Testis (tissue), 3 donors: ENCODE results near the gene ROBO1. TPM values are rescaled to one million over a fixed set of nuclear protein-coding genes. Genes with fewer than 3 reads are reported as not detected.

Experiments used
- DNase-seq: peaks from one replicate; pipeline ENCODE4 v3.0.0-alpha.2; 2019
- H3K27ac ChIP-seq, 2 donors: fragments of 200-600 bp; sonication (generic); one replicate each; pipeline ENCODE4 v1.5.1; 2019
- H3K27me3 ChIP-seq: fragments of 200-600 bp; sonication (generic); one replicate; pipeline ENCODE4 v1.5.1; 2019
- H3K36me3 ChIP-seq: fragments of 200-600 bp; sonication (generic); one replicate; pipeline ENCODE4 v1.5.1; 2017; ENCODE audit warnings: low read depth; ENCODE audit errors: missing control alignments
- H3K4me1 ChIP-seq: fragments of 200-600 bp; sonication (generic); one replicate; pipeline ENCODE4 v1.5.1; 2019
- H3K4me3 ChIP-seq, 2 donors: fragments of 200-600 bp; sonication (generic); one replicate each; pipeline ENCODE4 v1.5.1; 2017 to 2019
- H3K9me3 ChIP-seq: fragments of 200-600 bp; sonication (generic); one replicate; pipeline ENCODE4 v1.5.1; 2017
- POLR2A ChIP-seq: fragments of 450-650 bp; IDR thresholded peaks from one replicate; pipeline ENCODE4 v1.6.1; 2017; ENCODE audit warnings: antibody characterized with exemption, mild to moderate bottlenecking, moderate library complexity
- WGBS, 2 donors: methylation state at CpG; one replicate each; pipeline ENCODE4 v1.1.5; 2018; 5-methylcytosine and 5-hydroxymethylcytosine counted together
- intact Hi-C: fragments of 100-400 bp; cut with DNase I; formaldehyde crosslinking; loops from one replicate; pipeline ENCODE4 v1.15.1; 2023; ENCODE audit warnings: low total_unique reads
- polyA plus RNA-seq: library from polyadenylated mRNA; stranded (reverse); fragments of 350-450 nt; fragmentation: Illumina TruSeq; extraction: RNeasy Lipid Tissue Mini Kit (QIAGEN cat#74804); gene quantifications from one replicate; pipeline ENCODE4 v1.2.3, GENCODE V29; 2014; ENCODE audit warnings: low read depth, low replicate concordance; ENCODE audit not compliant: insufficient read depth
- total RNA-seq, 2 donors: library from RNA; depleted of rRNA; stranded (reverse); fragments of >200 nt; gene quantifications; one replicate each; pipeline ENCODE4 v1.2.3, GENCODE V29; 2016
- TF ChIP-seq, protein P1 (sequence below), 3 experiments: fragments of 450-650 bp in 2 of 3; fragments of 200-600 bp in 1 of 3; sonication (generic) in 1 of 3; IDR thresholded peaks; one replicate each; pipeline ENCODE4 v1.5.1; 2016 to 2019; ENCODE audit warnings: antibody characterized with exemption in 3 of 3, mild to moderate bottlenecking in 2 of 3, moderate library complexity in 1 of 3

Gene ROBO1
- total and polyA plus RNA-seq, 3 donors from 2014 or later = 39.4 to 45.1 (median 42.6) TPM

DNA sequence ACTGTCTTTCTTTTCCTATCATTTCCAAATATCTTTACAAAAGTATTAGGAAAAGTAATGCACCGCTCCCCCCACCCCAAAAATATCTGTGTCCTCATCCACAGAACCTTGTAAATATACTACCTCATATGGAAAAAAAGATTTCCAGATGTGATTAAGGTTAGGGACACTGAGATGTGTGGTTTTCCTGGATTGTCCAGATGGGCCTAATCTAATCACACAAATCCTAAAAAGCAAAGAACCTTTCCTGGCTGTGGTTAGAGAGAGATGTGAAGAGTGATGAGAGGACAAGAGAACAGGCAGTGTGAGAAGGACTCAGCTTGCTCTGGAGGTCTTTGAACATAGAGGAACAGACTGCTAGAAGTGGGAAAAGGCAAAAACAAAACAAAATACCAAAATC lies 77.7 kb downstream of the ROBO1 start:
- no peak for TF ChIP-seq POLR2A
- TF ChIP-seq, protein P1, sequence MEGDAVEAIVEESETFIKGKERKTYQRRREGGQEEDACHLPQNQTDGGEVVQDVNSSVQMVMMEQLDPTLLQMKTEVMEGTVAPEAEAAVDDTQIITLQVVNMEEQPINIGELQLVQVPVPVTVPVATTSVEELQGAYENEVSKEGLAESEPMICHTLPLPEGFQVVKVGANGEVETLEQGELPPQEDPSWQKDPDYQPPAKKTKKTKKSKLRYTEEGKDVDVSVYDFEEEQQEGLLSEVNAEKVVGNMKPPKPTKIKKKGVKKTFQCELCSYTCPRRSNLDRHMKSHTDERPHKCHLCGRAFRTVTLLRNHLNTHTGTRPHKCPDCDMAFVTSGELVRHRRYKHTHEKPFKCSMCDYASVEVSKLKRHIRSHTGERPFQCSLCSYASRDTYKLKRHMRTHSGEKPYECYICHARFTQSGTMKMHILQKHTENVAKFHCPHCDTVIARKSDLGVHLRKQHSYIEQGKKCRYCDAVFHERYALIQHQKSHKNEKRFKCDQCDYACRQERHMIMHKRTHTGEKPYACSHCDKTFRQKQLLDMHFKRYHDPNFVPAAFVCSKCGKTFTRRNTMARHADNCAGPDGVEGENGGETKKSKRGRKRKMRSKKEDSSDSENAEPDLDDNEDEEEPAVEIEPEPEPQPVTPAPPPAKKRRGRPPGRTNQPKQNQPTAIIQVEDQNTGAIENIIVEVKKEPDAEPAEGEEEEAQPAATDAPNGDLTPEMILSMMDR (IDR thresholded peaks at IDR 0.05) = no peak
- Histone ChIP-seq H3K4me1 (no peaks in the 10 kb centered on the region), H3K9me3 (no peaks in the 10 kb centered on the region), H3K27me3 (no peaks in the 10 kb centered on the region), H3K27ac (no peak overlapping the region), H3K4me3 (no peak overlapping the region), H3K36me3 (no peaks in the 10 kb centered on the region)
- intact Hi-C loops = no loop called here
- DNase-seq = no peak
- 61 to 83% methylated on average over 1 of the region's 1 CpG for WGBS, 2 donors

DNA sequence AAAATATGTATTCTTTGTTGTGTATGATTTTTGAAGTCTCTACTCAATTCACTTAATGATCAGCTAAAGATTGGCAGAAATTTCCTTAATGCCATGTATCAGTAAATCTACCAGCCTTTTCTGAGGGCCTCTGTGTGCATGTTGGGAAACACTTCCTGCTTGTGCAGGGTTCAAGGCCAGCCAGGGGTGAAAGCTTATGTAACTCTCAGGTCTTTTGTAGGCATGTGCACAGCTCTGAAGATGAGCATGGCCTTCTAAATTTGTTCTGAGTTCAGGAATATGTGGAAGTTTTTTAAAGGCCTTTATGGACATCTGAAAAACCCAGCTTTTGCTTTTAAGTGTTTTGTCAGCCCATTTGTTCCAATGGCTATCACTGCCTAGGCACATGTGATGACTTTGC lies 82.7 kb downstream of the ROBO1 start:
- no peaks in the 10 kb centered on the region for H3K9me3 ChIP-seq
- no peaks in the 10 kb centered on the region for H3K36me3 ChIP-seq
- intact Hi-C loops = no loop called here
- no peak for TF ChIP-seq POLR2A
- TF ChIP-seq, protein P1 (IDR thresholded peaks at IDR 0.05) = no peak
- no peak for DNase-seq
- no peaks in the 10 kb centered on the region for H3K4me1 ChIP-seq
- no peak overlapping the region for H3K27ac ChIP-seq
- H3K4me3 ChIP-seq = no peak overlapping the region
- no peaks in the 10 kb centered on the region for H3K27me3 ChIP-seq

DNA sequence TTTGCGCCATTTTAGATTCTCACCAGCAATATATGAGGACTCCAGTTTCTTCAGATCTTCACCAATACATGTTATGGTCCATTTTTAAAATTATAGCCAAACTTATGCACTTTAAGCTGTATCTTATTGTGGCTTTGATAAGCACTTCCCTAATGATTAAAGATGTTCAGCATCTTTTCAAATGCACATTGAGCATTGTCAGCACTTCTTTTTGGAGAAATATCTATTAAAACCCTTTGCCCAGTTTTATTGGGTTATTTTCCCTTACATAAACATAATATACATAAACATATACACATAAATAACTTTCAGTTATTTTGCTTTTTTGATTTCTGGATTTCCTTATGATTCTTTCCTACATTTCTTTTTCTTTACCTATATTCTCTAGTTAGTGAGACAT lies 83.8 kb downstream of the ROBO1 start:
- H3K27ac ChIP-seq = no peak overlapping the region
- no peaks in the 10 kb centered on the region for H3K27me3 ChIP-seq
- no peak overlapping the region for H3K4me3 ChIP-seq
- intact Hi-C loops = no loop called here
- H3K9me3 ChIP-seq = no peaks in the 10 kb centered on the region
- WGBS, 2 donors = 100% methylated on average over 1 of the region's 1 CpG
- no peaks in the 10 kb centered on the region for H3K36me3 ChIP-seq
- DNase-seq = no peak
- no peaks in the 10 kb centered on the region for H3K4me1 ChIP-seq
- TF ChIP-seq POLR2A = no peak
- TF ChIP-seq, protein P1 (IDR thresholded peaks at IDR 0.05) = no peak

DNA sequence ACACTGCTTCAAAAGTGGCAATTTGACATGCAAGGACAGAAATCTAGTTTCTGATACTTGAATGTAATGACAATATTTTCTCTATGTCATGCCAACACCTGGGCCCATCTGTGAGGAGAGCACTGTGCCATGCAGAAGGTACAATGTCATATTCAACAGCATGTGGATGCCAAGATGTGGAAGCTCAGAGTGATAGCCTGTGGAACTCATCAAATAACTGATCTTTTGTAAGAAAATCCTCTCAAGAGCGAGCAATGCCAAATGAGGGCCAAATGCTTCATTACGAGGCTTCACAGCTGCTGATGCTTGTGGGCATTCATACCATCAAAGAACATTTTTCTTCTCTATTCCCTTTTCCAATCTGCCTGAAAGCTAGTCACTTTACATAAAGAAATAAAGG lies 95.1 kb downstream of the ROBO1 start:
- 94 to 95% methylated on average over 2 of the region's 2 CpGs for WGBS, 2 donors
- Histone ChIP-seq H3K4me3 (no peak overlapping the region), H3K27me3 (no peaks in the 10 kb centered on the region), H3K27ac (no peak overlapping the region), H3K36me3 (no peaks in the 10 kb centered on the region), H3K9me3 (no peaks in the 10 kb centered on the region), H3K4me1 (no peaks in the 10 kb centered on the region)
- DNase-seq = no peak
- intact Hi-C loops = no loop called here
- no peak for TF ChIP-seq POLR2A

DNA sequence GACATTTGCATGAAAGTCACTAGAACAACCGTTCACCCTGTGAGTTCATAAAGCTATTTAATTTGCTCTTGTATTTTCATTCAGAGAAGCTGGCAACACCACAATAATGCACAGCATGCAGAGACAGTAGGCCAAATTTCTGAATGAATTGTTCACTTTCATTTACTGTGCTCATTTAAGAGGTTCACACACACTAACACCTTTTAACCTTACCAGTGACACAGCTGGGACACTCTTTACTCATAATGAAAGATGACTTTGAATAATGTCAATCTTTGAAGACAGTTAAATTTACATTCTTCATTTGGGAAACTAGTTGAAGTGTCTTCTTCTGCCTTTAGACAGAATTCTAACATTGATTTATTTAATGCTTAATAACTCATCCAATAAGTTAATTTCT lies 95.7 kb downstream of the ROBO1 start:
- 79 to 82% methylated on average over 1 of the region's 1 CpG for WGBS, 2 donors
- Histone ChIP-seq H3K27ac (no peak overlapping the region), H3K36me3 (no peaks in the 10 kb centered on the region), H3K9me3 (no peaks in the 10 kb centered on the region), H3K4me3 (no peak overlapping the region), H3K4me1 (no peaks in the 10 kb centered on the region), H3K27me3 (no peaks in the 10 kb centered on the region)
- DNase-seq = no peak
- TF ChIP-seq POLR2A = no peak
- TF ChIP-seq, protein P1 (IDR thresholded peaks at IDR 0.05) = no peak
- intact Hi-C loops = no loop called here
